ENCODE data around the gene APC. TPM values are rescaled to one million over a fixed set of nuclear protein-coding genes. Genes with fewer than 3 reads are reported as not detected.

APC gene
- total and polyA plus RNA-seq, 2 donors (not counting 3 experiments of a cell fraction or from before 2014, with no cell fraction given), result 11.2 to 39.6 TPM

DNA sequence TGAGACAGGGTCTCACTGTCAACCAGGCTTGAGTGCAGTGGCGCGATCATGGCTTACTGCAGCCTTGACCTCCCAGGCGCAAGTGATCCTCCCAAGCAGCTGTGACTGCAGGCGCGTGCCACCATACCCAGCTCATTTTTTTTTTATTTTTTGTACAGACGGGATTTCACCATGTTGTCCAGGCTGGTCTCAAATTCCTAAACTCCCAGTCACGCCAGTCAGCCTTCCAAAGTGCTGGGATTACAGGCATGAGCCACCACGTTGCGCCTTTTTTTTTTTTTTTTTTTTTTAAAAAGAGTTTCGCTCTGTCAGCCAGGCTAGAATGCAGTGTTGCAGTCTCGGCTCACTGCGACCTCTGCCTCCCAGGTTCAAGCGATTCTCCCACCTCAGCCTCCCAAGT, 96.3 kb downstream of the APC start:
- BruUV-seq (replicated peaks), result no TSS peak
- intact Hi-C loops (cut with micrococcal nuclease), result no loop called here
- H2AFZ ChIP-seq (ENCODE audit: low read depth, low read length), result no peak overlapping the region
- peaks cover 3 to 12% of the 10 kb centered on the region in 2 experiments for H3K36me3 ChIP-seq (ENCODE audit: control insufficient read depth in 2 of 2, extremely low read depth in 1 of 2, insufficient read depth in 2 of 2, low read length in 2 of 2)
- no peaks in the 10 kb centered on the region for H3K27me3 ChIP-seq (ENCODE audit: control insufficient read depth in 2 of 2, insufficient read depth in 2 of 2, low read length in 2 of 2)
- H3K79me2 ChIP-seq (ENCODE audit: control insufficient read depth, insufficient read depth, low read length), result no peaks in the 10 kb centered on the region
- POLR2A ChIA-PET, result no interaction called here
- no peak for FAIRE-seq
- dilution Hi-C loops (cut with MboI; ENCODE audit: extremely low pct_ligation_motif_present, low sequenced_read_pairs), result no loop called here
- H3K4me3 ChIP-seq (replicated peaks in 1 of 3; ENCODE audit: insufficient read depth in 1 of 3, low read depth in 1 of 3, low read length in 3 of 3), result no peak overlapping the region
- no peak overlapping the region for H3K9ac ChIP-seq (replicated peaks; ENCODE audit: extremely low read depth, insufficient read depth, low read length)
- H3K9me3 ChIP-seq (replicated peaks; ENCODE audit: control insufficient read depth, insufficient read depth, low read length), result no peaks in the 10 kb centered on the region
- TF ChIP-seq JUN (IDR thresholded peaks at IDR 0.05; ENCODE audit: borderline replicate concordance, insufficient read depth, insufficient read length, low read depth) (no peak), POLR2AphosphoS5 (IDR thresholded peaks at IDR 0.05; ENCODE audit: insufficient read depth, low read depth, low read length) (no peak), EZH2 (IDR thresholded peaks at IDR 0.05; ENCODE audit: borderline replicate concordance, low read depth, low read length, severe bottlenecking) (no peak), CTCF (IDR thresholded peaks at IDR 0.05; ENCODE audit: extremely low read depth in 1 of 2, insufficient read depth in 1 of 2, low read depth in 1 of 2, low read length in 2 of 2) (no peak), POLR2A (IDR thresholded peaks at IDR 0.05; ENCODE audit: low read depth, low read length) (no peak), GATA2 (IDR thresholded peaks at IDR 0.05; ENCODE audit: insufficient read depth, insufficient read length, low read depth, low read length) (no peak)
- TF ChIP-seq, protein P1, sequence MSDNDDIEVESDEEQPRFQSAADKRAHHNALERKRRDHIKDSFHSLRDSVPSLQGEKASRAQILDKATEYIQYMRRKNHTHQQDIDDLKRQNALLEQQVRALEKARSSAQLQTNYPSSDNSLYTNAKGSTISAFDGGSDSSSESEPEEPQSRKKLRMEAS (IDR thresholded peaks at IDR 0.05; ENCODE audit: insufficient read depth, insufficient read length), result no peak
- H4K20me1 ChIP-seq (replicated peaks; ENCODE audit: control insufficient read depth, extremely low read depth, insufficient read depth, low read length), result no peaks in the 10 kb centered on the region
- DNase-seq (ENCODE audit: low read depth, low spot score), result no peak
- no peaks in the 10 kb centered on the region for H3K9me1 ChIP-seq (replicated peaks; ENCODE audit: control insufficient read depth, extremely low read depth, insufficient read depth, low read length)
- H3K27ac ChIP-seq (ENCODE audit: insufficient read depth, low read depth, low read length), result no peak overlapping the region
- H3K4me2 ChIP-seq (ENCODE audit: insufficient read depth, low read length), result no peak overlapping the region
- CTCF ChIA-PET, result interaction anchor here (1.7 to 2.3 kb wide), 2 partner anchors 11 to 14 kb away, joined by 7 read pairs; no protein-coding TSS in a partner anchor
- H3K4me1 ChIP-seq (ENCODE audit: control insufficient read depth, extremely low read depth, insufficient read depth, low read length), result no peaks in the 10 kb centered on the region

Data from endothelial cell of umbilical vein (primary cell).